ENCODE results near the gene ACAP3.

- TF ChIP-seq CTCF (IDR thresholded peaks at IDR 0.05 in 4 of 5, conservative IDR thresholded peaks at IDR 0.05 in 1 of 5), result no peak
- TF ChIP-seq POLR2A (IDR thresholded peaks at IDR 0.05), result no peak
Measured at GRCh38 chr1:1243807-1244191, 63.9 kb downstream of the ACAP3 start.

Data from gastrocnemius medialis (tissue), 4 donors.